ENCODE measurements around the gene PDIA6. TPM values are rescaled to one million over a fixed set of nuclear protein-coding genes. Genes with fewer than 3 reads are reported as not detected.

PDIA6 gene
- total and polyA plus RNA-seq, 2 donors (not counting 3 experiments of a cell fraction or from before 2014, with no cell fraction given) = 335 to 424 TPM

GRCh38 chr2:10738192-10738591, 74.4 kb downstream of the PDIA6 start:
- Histone ChIP-seq H3K9me3 (replicated peaks; ENCODE audit: control insufficient read depth, insufficient read depth, low read length) (no peaks in the 10 kb centered on the region), H4K20me1 (replicated peaks; ENCODE audit: control insufficient read depth, extremely low read depth, insufficient read depth, low read length) (no peaks in the 10 kb centered on the region), H3K36me3 (ENCODE audit: control insufficient read depth in 2 of 2, extremely low read depth in 1 of 2, insufficient read depth in 2 of 2, low read length in 2 of 2) (no peaks in the 10 kb centered on the region), H3K4me3 (replicated peaks in 1 of 3; ENCODE audit: insufficient read depth in 1 of 3, low read depth in 1 of 3, low read length in 3 of 3) (no peak overlapping the region), H3K4me1 (ENCODE audit: control insufficient read depth, extremely low read depth, insufficient read depth, low read length) (no peaks in the 10 kb centered on the region), H2AFZ (ENCODE audit: low read depth, low read length) (no peak overlapping the region), H3K9me1 (replicated peaks; ENCODE audit: control insufficient read depth, extremely low read depth, insufficient read depth, low read length) (no peaks in the 10 kb centered on the region), H3K4me2 (ENCODE audit: insufficient read depth, low read length) (no peak overlapping the region), H3K27ac (ENCODE audit: insufficient read depth, low read depth, low read length) (no peak overlapping the region), H3K79me2 (ENCODE audit: control insufficient read depth, insufficient read depth, low read length) (no peaks in the 10 kb centered on the region), H3K9ac (replicated peaks; ENCODE audit: extremely low read depth, insufficient read depth, low read length) (no peak overlapping the region), H3K27me3 (ENCODE audit: control insufficient read depth in 2 of 2, insufficient read depth in 2 of 2, low read length in 2 of 2) (peaks cover 3 to 7% of the 10 kb centered on the region in 2 experiments)
- BruUV-seq (replicated peaks) = no TSS peak
- TF ChIP-seq POLR2AphosphoS5 (IDR thresholded peaks at IDR 0.05; ENCODE audit: insufficient read depth, low read depth, low read length) (no peak), MYC (IDR thresholded peaks at IDR 0.05; ENCODE audit: low read depth, low read length) (no peak), JUN (IDR thresholded peaks at IDR 0.05; ENCODE audit: borderline replicate concordance, insufficient read depth, insufficient read length, low read depth) (no peak), POLR2A (IDR thresholded peaks at IDR 0.05; ENCODE audit: low read depth, low read length) (no peak), EZH2 (IDR thresholded peaks at IDR 0.05; ENCODE audit: borderline replicate concordance, low read depth, low read length, severe bottlenecking) (no peak), MAX (IDR thresholded peaks at IDR 0.05; ENCODE audit: insufficient read depth, insufficient read length) (no peak), FOS (IDR thresholded peaks at IDR 0.05; ENCODE audit: borderline replicate concordance, insufficient read depth, low read length) (no peak), CTCF (IDR thresholded peaks at IDR 0.05; ENCODE audit: extremely low read depth in 1 of 2, insufficient read depth in 1 of 2, low read depth in 1 of 2, low read length in 2 of 2) (no peak), GATA2 (IDR thresholded peaks at IDR 0.05; ENCODE audit: insufficient read depth, insufficient read length, low read depth, low read length) (no peak)
- DNase-seq (ENCODE audit: low read depth, low spot score) = no peak
- POLR2A ChIA-PET = no interaction called here
- dilution Hi-C loops (cut with MboI; ENCODE audit: extremely low pct_ligation_motif_present, low sequenced_read_pairs) = no loop called here
- intact Hi-C loops (cut with micrococcal nuclease) = no loop called here
- no peak for FAIRE-seq
- CTCF ChIA-PET = interaction anchor here (1.5 kb wide), 1 partner anchor 28 kb away, joined by 4 read pairs; no protein-coding TSS in a partner anchor

Measured in endothelial cell of umbilical vein (primary cell).